Cerebellar cortex (tissue), 1 donor: Measurements from ENCODE around the gene CLIP1.
"Not testable (repeated sequence)": the region's sequence is repeated elsewhere in the genome, so short reads cannot be mapped to it uniquely, and the experiment has no call there.

Experiments used
- DNase-seq: peaks from one replicate; pipeline ENCODE4 v3.0.0-alpha.2; 2015; ENCODE audit warnings: low spot score

Gene CLIP1

GRCh38 chr12:122421821-122422729 is at the start of gene CLIP1:
CLIP1 (minus strand) TSS chr12:122422669; CDS start chr12:122380452, 42,217 bp downstream.
- peak; percentile 52 for DNase-seq

- peak; percentile 86 for DNase-seq
Observed at GRCh38 chr12:122471324-122472226, 49.1 kb upstream of the CLIP1 start.

- DNase-seq = not testable (repeated sequence)
Observed at GRCh38 chr12:122470576-122470975, 48.1 kb upstream of the CLIP1 start.

GRCh38 chr12:122469856-122470255 is 47.4 kb upstream of the CLIP1 start:
- not testable (repeated sequence) for DNase-seq

- DNase-seq = no peak
Observed at GRCh38 chr12:122467983-122468382, 45.5 kb upstream of the CLIP1 start.

GRCh38 chr12:122464317-122465042 is 42.0 kb upstream of the CLIP1 start:
- not testable (repeated sequence) for DNase-seq

GRCh38 chr12:122460641-122461040 is 38.2 kb upstream of the CLIP1 start:
- DNase-seq = no peak

- DNase-seq = no peak
Observed at GRCh38 chr12:122460061-122460460, 37.6 kb upstream of the CLIP1 start.

GRCh38 chr12:122459211-122459610 is 36.7 kb upstream of the CLIP1 start:
- peak; percentile 79 for DNase-seq

GRCh38 chr12:122458105-122459035 is 35.9 kb upstream of the CLIP1 start:
- DNase-seq = no peak

- no peak for DNase-seq
Observed at GRCh38 chr12:122457627-122458026, 35.2 kb upstream of the CLIP1 start.

GRCh38 chr12:122454739-122455138 is 32.3 kb upstream of the CLIP1 start:
- no peak for DNase-seq

- no peak for DNase-seq
Observed at GRCh38 chr12:122454250-122454721, 31.8 kb upstream of the CLIP1 start.

GRCh38 chr12:122452701-122453285 is 30.3 kb upstream of the CLIP1 start:
- DNase-seq = no peak

GRCh38 chr12:122449317-122449716 is 26.8 kb upstream of the CLIP1 start:
- DNase-seq = no peak

- DNase-seq = not testable (repeated sequence)
Observed at GRCh38 chr12:122447825-122448224, 25.4 kb upstream of the CLIP1 start.

GRCh38 chr12:122446390-122446789 is 23.9 kb upstream of the CLIP1 start:
- not testable (repeated sequence) for DNase-seq

GRCh38 chr12:122444071-122444470 is 21.6 kb upstream of the CLIP1 start:
- not testable (repeated sequence) for DNase-seq

- DNase-seq = not testable (repeated sequence)
Observed at GRCh38 chr12:122438822-122439221, 16.4 kb upstream of the CLIP1 start.

- peak; percentile 97 for DNase-seq
Observed at GRCh38 chr12:122437656-122438121, 15.2 kb upstream of the CLIP1 start.
